ENCODE results near the gene PSMG3. TPM values are rescaled to one million over a fixed set of nuclear protein-coding genes. Genes with fewer than 3 reads are reported as not detected.
A peak's percentile ranks its signal among the peaks of the same experiment; 100 is the strongest.

Gene PSMG3
- total RNA-seq, 1 experiment from 2014 or later, result 29.9 TPM

GRCh38 chr7:1537535-1538412 is 32.1 kb downstream of the PSMG3 start:
- Histone ChIP-seq H3K9me3 (ENCODE audit: low read length) (no peaks in the 10 kb centered on the region), H3K27me3 (ENCODE audit: low read length) (no peaks in the 10 kb centered on the region), H3K36me3 (ENCODE audit: insufficient read depth, low read length) (no peaks in the 10 kb centered on the region), H3K4me2 (ENCODE audit: low read depth, low read length, poor library complexity, severe bottlenecking) (no peak overlapping the region), H2AFZ (ENCODE audit: low read length) (no peak overlapping the region), H3K27ac (ENCODE audit: low read length) (no peak overlapping the region), H3K9me2 (replicated peaks; ENCODE audit: insufficient read depth, low read length) (no peaks in the 10 kb centered on the region), H4K20me1 (ENCODE audit: insufficient read depth, low read depth, low read length) (peaks cover 47% of the 10 kb centered on the region; the same call in 1 of the 2 replicates), H3K4me1 (ENCODE audit: low read length) (peaks cover 5% of the 10 kb centered on the region), H3K4me3 (ENCODE audit: low read length) (no peak overlapping the region), H3K9ac (ENCODE audit: low read length) (no peak overlapping the region), H3K79me2 (ENCODE audit: low read length) (peaks cover 53% of the 10 kb centered on the region)
- DNase-seq, result peak; percentile 75

GRCh38 chr7:1536743-1537534 is 32.9 kb downstream of the PSMG3 start:
- Histone ChIP-seq H3K79me2 (ENCODE audit: low read length) (peaks cover 61% of the 10 kb centered on the region), H4K20me1 (ENCODE audit: insufficient read depth, low read depth, low read length) (peaks cover 50% of the 10 kb centered on the region; the same call in 1 of the 2 replicates), H3K9me3 (ENCODE audit: low read length) (no peaks in the 10 kb centered on the region), H2AFZ (ENCODE audit: low read length) (no peak overlapping the region), H3K27me3 (ENCODE audit: low read length) (no peaks in the 10 kb centered on the region), H3K4me1 (ENCODE audit: low read length) (peaks cover 13% of the 10 kb centered on the region), H3K9ac (ENCODE audit: low read length) (no peak overlapping the region), H3K36me3 (ENCODE audit: insufficient read depth, low read length) (no peaks in the 10 kb centered on the region), H3K9me2 (replicated peaks; ENCODE audit: insufficient read depth, low read length) (no peaks in the 10 kb centered on the region), H3K4me3 (ENCODE audit: low read length) (no peak overlapping the region), H3K27ac (ENCODE audit: low read length) (no peak overlapping the region), H3K4me2 (ENCODE audit: low read depth, low read length, poor library complexity, severe bottlenecking) (no peak overlapping the region)
- no peak for DNase-seq

- no peak overlapping the region for H3K4me3 ChIP-seq (ENCODE audit: low read length)
- H3K79me2 ChIP-seq (ENCODE audit: low read length), result peaks cover 67% of the 10 kb centered on the region
- H3K9me3 ChIP-seq (ENCODE audit: low read length), result no peaks in the 10 kb centered on the region
- H3K36me3 ChIP-seq (ENCODE audit: insufficient read depth, low read length), result no peaks in the 10 kb centered on the region
- no peak overlapping the region for H3K27ac ChIP-seq (ENCODE audit: low read length)
- peaks cover 19% of the 10 kb centered on the region for H3K4me1 ChIP-seq (ENCODE audit: low read length)
- H3K9ac ChIP-seq (ENCODE audit: low read length), result no peak overlapping the region
- no peaks in the 10 kb centered on the region for H3K27me3 ChIP-seq (ENCODE audit: low read length)
- H4K20me1 ChIP-seq (ENCODE audit: insufficient read depth, low read depth, low read length), result peaks cover 50% of the 10 kb centered on the region; the same call in 1 of the 2 replicates
- no peak overlapping the region for H2AFZ ChIP-seq (ENCODE audit: low read length)
- H3K4me2 ChIP-seq (ENCODE audit: low read depth, low read length, poor library complexity, severe bottlenecking), result no peak overlapping the region
- DNase-seq, result no peak
- H3K9me2 ChIP-seq (replicated peaks; ENCODE audit: insufficient read depth, low read length), result no peaks in the 10 kb centered on the region
Measured at GRCh38 chr7:1536455-1536742, 33.4 kb downstream of the PSMG3 start.

GRCh38 chr7:1535701-1536454 is 34.0 kb downstream of the PSMG3 start:
- Histone ChIP-seq H3K9me3 (ENCODE audit: low read length) (no peaks in the 10 kb centered on the region), H3K36me3 (ENCODE audit: insufficient read depth, low read length) (no peaks in the 10 kb centered on the region), H3K27ac (ENCODE audit: low read length) (no peak overlapping the region), H3K4me2 (ENCODE audit: low read depth, low read length, poor library complexity, severe bottlenecking) (no peak overlapping the region), H3K4me3 (ENCODE audit: low read length) (no peak overlapping the region), H4K20me1 (ENCODE audit: insufficient read depth, low read depth, low read length) (peaks cover 50% of the 10 kb centered on the region; the same call in 1 of the 2 replicates), H2AFZ (ENCODE audit: low read length) (no peak overlapping the region), H3K9ac (ENCODE audit: low read length) (no peak overlapping the region), H3K27me3 (ENCODE audit: low read length) (no peaks in the 10 kb centered on the region), H3K9me2 (replicated peaks; ENCODE audit: insufficient read depth, low read length) (no peaks in the 10 kb centered on the region), H3K79me2 (ENCODE audit: low read length) (peaks cover 71% of the 10 kb centered on the region), H3K4me1 (ENCODE audit: low read length) (peaks cover 20% of the 10 kb centered on the region)
- DNase-seq, result no peak

GRCh38 chr7:1535100-1535458 is 34.8 kb downstream of the PSMG3 start:
- Histone ChIP-seq H3K36me3 (ENCODE audit: insufficient read depth, low read length) (no peaks in the 10 kb centered on the region), H3K9ac (ENCODE audit: low read length) (no peak overlapping the region), H4K20me1 (ENCODE audit: insufficient read depth, low read depth, low read length) (peaks cover 50% of the 10 kb centered on the region), H3K27ac (ENCODE audit: low read length) (no peak overlapping the region), H3K4me3 (ENCODE audit: low read length) (no peak overlapping the region), H3K9me3 (ENCODE audit: low read length) (no peaks in the 10 kb centered on the region), H3K9me2 (replicated peaks; ENCODE audit: insufficient read depth, low read length) (no peaks in the 10 kb centered on the region), H2AFZ (ENCODE audit: low read length) (no peak overlapping the region), H3K79me2 (ENCODE audit: low read length) (peaks cover 71% of the 10 kb centered on the region), H3K4me1 (ENCODE audit: low read length) (peaks cover 20% of the 10 kb centered on the region), H3K27me3 (ENCODE audit: low read length) (no peaks in the 10 kb centered on the region), H3K4me2 (ENCODE audit: low read depth, low read length, poor library complexity, severe bottlenecking) (no peak overlapping the region)
- DNase-seq, result no peak

- H3K27ac ChIP-seq (ENCODE audit: low read length), result no peak overlapping the region
- peaks cover 20% of the 10 kb centered on the region for H3K4me1 ChIP-seq (ENCODE audit: low read length)
- peaks cover 71% of the 10 kb centered on the region for H3K79me2 ChIP-seq (ENCODE audit: low read length)
- no peak for DNase-seq
- H3K27me3 ChIP-seq (ENCODE audit: low read length), result no peaks in the 10 kb centered on the region
- no peaks in the 10 kb centered on the region for H3K9me2 ChIP-seq (replicated peaks; ENCODE audit: insufficient read depth, low read length)
- H3K9ac ChIP-seq (ENCODE audit: low read length), result no peak overlapping the region
- H3K36me3 ChIP-seq (ENCODE audit: insufficient read depth, low read length), result no peaks in the 10 kb centered on the region
- H3K4me3 ChIP-seq (ENCODE audit: low read length), result no peak overlapping the region
- no peak overlapping the region for H3K4me2 ChIP-seq (ENCODE audit: low read depth, low read length, poor library complexity, severe bottlenecking)
- no peaks in the 10 kb centered on the region for H3K9me3 ChIP-seq (ENCODE audit: low read length)
- H4K20me1 ChIP-seq (ENCODE audit: insufficient read depth, low read depth, low read length), result peaks cover 49% of the 10 kb centered on the region
- H2AFZ ChIP-seq (ENCODE audit: low read length), result no peak overlapping the region
Measured at GRCh38 chr7:1534330-1535099, 35.3 kb downstream of the PSMG3 start.

GRCh38 chr7:1533547-1534329 is 36.1 kb downstream of the PSMG3 start:
- Histone ChIP-seq H3K9me3 (ENCODE audit: low read length) (no peaks in the 10 kb centered on the region), H2AFZ (ENCODE audit: low read length) (no peak overlapping the region), H3K36me3 (ENCODE audit: insufficient read depth, low read length) (no peaks in the 10 kb centered on the region), H3K4me1 (ENCODE audit: low read length) (peaks cover 20% of the 10 kb centered on the region), H3K27ac (ENCODE audit: low read length) (no peak overlapping the region), H4K20me1 (ENCODE audit: insufficient read depth, low read depth, low read length) (peaks cover 43% of the 10 kb centered on the region), H3K9ac (ENCODE audit: low read length) (0 out of 2 replicates have a peak overlapping the region, but pooled peaks have one; percentile 15), H3K79me2 (ENCODE audit: low read length) (peaks cover 71% of the 10 kb centered on the region), H3K27me3 (ENCODE audit: low read length) (no peaks in the 10 kb centered on the region), H3K9me2 (replicated peaks; ENCODE audit: insufficient read depth, low read length) (no peaks in the 10 kb centered on the region), H3K4me2 (ENCODE audit: low read depth, low read length, poor library complexity, severe bottlenecking) (no peak overlapping the region), H3K4me3 (ENCODE audit: low read length) (no peak overlapping the region)
- DNase-seq, result no peak

Data from Karpas-422 (cell line).